Measurements from ENCODE around the gene POLDIP3.
A peak's percentile ranks its signal among the peaks of the same experiment; 100 is the strongest.
"Not testable (repeated sequence)": the region's sequence is repeated elsewhere in the genome, so short reads cannot be mapped to it uniquely, and the experiment has no call there.

POLDIP3 gene

DNA sequence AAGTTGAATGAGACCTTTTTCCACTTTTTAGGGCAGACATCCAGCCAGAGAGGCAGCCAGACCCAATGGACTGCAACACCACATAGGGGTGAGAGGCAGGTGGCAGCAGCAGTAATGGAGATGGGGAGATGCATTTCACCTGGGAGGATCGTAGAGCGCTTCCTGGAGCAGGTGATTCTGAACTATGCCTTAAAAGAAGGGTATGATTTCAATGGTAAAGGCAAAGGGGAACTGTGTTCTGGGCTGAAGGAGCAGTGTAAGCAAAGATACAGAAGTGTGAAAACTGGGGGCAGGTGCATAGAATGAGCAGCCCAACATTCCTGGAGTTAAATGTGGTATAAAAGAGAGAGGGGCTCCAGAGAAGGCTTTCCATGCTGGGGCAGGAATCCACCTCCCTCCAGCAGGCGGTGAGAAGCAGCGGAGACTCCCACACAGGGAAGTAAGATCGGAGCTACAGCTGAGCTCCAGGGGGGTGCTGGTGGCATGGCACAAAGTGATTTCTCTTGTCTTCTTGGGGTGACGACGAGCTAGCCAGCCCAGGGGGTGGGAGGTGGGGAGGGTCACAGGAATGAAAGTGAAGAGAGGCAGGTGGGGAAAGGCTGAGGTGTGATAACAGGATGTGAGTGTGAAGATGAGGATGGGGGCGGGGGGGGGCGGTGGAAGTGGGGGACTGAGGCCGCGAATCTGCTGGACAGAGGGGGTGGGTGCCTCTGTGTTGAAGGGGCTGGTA, 65.2 kb downstream of the POLDIP3 start:
- no peak for DNase-seq

- DNase-seq: no peak
These were observed 65.9 kb downstream of the POLDIP3 start for GRCh38 chr22:42548597-42549330.

DNA sequence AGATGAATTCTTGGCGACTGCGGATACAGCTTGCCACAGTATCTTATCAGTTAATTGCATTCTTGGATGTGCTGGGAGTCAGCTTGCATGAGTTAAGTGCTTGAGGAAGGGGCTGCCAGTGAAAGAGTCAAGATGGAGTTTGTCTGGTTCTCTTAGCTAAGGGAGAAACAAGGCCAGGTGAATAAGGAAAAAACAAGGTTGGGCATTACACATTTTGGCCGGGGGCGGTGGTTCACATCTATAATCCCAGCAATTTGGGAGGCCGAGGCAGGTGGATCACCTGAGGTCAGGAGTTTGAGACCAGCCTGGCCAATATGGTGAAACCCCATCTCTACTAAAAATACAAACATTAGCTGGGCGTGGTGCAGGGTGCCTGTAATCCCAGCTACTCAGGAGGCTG, 66.6 kb downstream of the POLDIP3 start:
- DNase-seq: not testable (repeated sequence)

DNA sequence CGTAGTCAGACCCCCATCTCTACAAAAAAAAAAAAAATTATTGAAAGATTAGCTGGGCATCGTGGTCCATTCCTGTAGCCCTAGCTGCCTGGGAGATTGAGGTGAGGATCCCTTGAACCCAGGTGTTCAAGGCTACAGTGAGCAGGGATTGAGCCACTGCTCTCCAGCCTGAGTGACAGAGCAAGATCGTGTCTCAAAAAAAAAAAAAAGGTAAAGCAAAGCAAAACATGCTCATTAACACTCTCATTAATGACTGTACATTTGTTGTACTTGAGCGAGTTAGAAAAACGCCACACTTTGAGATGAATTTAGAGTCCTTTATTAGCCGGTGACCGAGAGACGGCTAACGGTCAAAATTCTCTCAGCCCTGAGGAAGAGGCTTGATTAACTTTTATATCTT, 67.1 kb downstream of the POLDIP3 start:
- DNase-seq: no peak

DNA sequence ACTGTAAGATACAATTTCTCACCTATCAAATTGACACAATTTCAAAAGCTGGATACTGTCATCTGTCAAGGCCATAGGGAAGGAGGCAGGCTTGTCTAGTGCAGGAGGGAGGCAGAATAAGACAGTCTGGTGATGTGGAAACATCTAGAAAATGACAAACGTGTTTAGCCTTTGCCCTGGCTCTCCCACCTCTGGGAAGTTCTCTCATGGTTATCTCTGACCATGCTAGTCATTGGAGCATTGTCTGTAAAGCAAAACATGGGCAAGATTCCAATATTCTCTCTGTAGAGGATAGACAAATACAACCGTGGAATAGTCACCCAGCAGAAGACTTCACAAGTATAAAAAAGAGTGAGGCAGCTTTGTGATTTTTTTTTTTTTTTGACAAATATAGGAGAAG, 70.0 kb downstream of the POLDIP3 start:
- DNase-seq: no peak

DNA sequence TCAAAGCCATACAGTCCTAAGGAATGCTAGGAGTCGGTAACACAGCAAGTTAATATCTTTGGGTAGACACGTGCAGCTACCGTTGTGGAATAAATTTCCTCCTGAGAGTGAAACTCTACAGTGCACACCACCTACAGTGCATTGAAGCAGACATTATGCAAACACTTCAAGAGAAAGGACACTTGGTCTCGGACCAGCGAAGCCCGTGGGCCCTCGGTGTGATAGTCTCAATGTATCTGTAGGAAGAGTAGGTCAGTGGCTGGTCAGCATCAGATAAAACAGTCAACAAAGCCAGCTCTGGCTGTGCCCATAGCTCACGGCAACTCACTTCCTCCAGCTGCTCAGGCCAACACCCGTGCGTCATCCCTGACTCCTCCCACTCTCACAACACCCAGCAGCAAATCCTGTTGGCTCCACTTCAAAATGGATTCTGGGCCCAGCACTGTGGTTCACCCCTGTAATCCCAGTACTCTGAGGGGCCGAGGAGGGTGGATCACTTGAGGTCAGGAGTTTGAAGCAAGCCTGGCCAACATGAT, 75.4 kb downstream of the POLDIP3 start:
- DNase-seq: peak in 1 of 2 donors; percentile 11

GRCh38 chr22:42537199-42537831, 77.4 kb downstream of the POLDIP3 start:
- DNase-seq: not testable (repeated sequence)

GRCh38 chr22:42536634-42537033, 78.0 kb downstream of the POLDIP3 start:
- DNase-seq: not testable (repeated sequence)

- DNase-seq: no peak
These were observed 78.5 kb downstream of the POLDIP3 start for GRCh38 chr22:42536166-42536565.

DNA sequence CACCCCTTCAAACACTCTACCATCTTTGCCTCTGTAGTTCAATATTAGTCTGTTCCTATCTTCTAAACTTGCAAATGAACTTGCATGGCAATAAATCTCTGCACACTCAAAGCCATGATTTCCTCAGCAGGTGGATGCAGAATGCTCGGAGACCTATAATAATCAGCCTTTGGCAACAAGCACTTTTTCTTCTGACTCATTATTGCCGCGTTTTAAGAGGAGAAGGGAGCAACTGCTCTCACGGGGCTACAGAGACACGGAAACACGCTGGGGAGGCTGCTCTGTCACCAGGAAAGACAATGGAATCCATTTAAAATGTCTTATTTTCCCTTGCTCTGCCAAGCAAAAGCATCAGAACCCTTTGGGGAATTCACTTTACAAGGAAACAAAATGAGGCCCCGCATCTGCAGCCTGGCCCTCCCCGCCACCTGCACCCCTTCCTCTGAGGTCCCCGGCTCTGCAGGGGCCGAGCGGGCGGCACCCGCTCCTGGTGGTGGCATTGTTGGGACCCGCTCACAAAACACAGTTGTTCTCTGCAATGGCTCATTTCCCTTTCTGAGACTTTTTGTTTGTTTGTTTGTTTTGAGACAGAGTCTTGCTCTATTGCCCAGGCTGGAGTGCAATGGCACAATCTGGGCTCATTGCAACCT, 79.5 kb downstream of the POLDIP3 start:
- DNase-seq: not testable (repeated sequence)
